ENCODE measurements around the gene FAM83D. TPM values are rescaled to one million over a fixed set of nuclear protein-coding genes. Genes with fewer than 3 reads are reported as not detected.

FAM83D gene
- total RNA-seq, 3 donors from 2014 or later (not counting 1 experiment from before 2014, with no cell fraction given), result 1.1 to 2.7 (median 2.1) TPM

GRCh38 chr20:38962044-38962927, 36.1 kb downstream of the FAM83D start, which contains the start of gene DHX35:
TSS of gene DHX35 (plus strand) at chr20:38962344. CDS start at chr20:38962368, 24 bp downstream.
- Histone ChIP-seq H3K4me1 (ENCODE audit: control insufficient read depth, insufficient read depth, low read length) (peaks cover 10% of the 10 kb centered on the region), H3K36me3 (ENCODE audit: control insufficient read depth, insufficient read depth, low read length) (no peaks in the 10 kb centered on the region), H3K27ac (ENCODE audit: low read length) (peak within 1 kb of the TSS; percentile 78), H3K27me3 (ENCODE audit: control insufficient read depth, insufficient read depth, low read length) (no peaks in the 10 kb centered on the region), H3K9me3 (ENCODE audit: control insufficient read depth, insufficient read depth, low read length) (no peaks in the 10 kb centered on the region), H3K4me3 (ENCODE audit: low read length) (peak within 1 kb of the TSS; percentile 78)
- DNase-seq, result peak; percentile 99 to 100
- no peaks in the 10 kb centered on the region for H3K36me3 Mint-ChIP-seq
- H3K4me1 Mint-ChIP-seq, result peaks cover 18 to 19% of the 10 kb centered on the region in 2 donors
- peak; percentile 99 to 100 (median 99) for ATAC-seq
- H3K27me3 Mint-ChIP-seq (ENCODE audit: low read depth in 2 of 2), result no peaks in the 10 kb centered on the region
- intact Hi-C loops (cut with micrococcal nuclease), result loop anchor here (1.0 kb wide), 3 partner anchors 36 to 316 kb away; partner anchors contain the start of genes ACTR5 and FAM83D
- WGBS (ENCODE audit: insufficient coverage), result under 1% methylated on average over 70 of the region's 70 CpGs
- H3K9me3 Mint-ChIP-seq, result no peaks in the 10 kb centered on the region
- no peak for TF ChIP-seq CTCF (IDR thresholded peaks at IDR 0.05)
- H3K4me3 Mint-ChIP-seq, result peak within 1 kb of the TSS; percentile 96
- peak within 1 kb of the TSS; percentile 94 to 97 for H3K27ac Mint-ChIP-seq

GRCh38 chr20:38962928-38963401, 36.7 kb downstream of the FAM83D start:
- Mint-ChIP-seq H3K9me3 (no peaks in the 10 kb centered on the region), H3K4me3 (peak overlapping the region; percentile 96), H3K36me3 (no peaks in the 10 kb centered on the region), H3K27ac (peak overlapping the region; percentile 94 to 97), H3K4me1 (peaks cover 18 to 19% of the 10 kb centered on the region in 2 donors), H3K27me3 (ENCODE audit: low read depth in 2 of 2) (no peaks in the 10 kb centered on the region)
- H3K27me3 ChIP-seq (ENCODE audit: control insufficient read depth, insufficient read depth, low read length), result no peaks in the 10 kb centered on the region
- ATAC-seq, result no peak
- DNase-seq, result no peak
- intact Hi-C loops (cut with micrococcal nuclease), result loop anchor here (1.0 kb wide), 3 partner anchors 37 to 317 kb away; partner anchors contain the start of genes ACTR5 and FAM83D
- no peaks in the 10 kb centered on the region for H3K9me3 ChIP-seq (ENCODE audit: control insufficient read depth, insufficient read depth, low read length)
- H3K27ac ChIP-seq (ENCODE audit: low read length), result peak overlapping the region; percentile 78
- no peaks in the 10 kb centered on the region for H3K36me3 ChIP-seq (ENCODE audit: control insufficient read depth, insufficient read depth, low read length)
- WGBS (ENCODE audit: insufficient coverage), result 4% methylated on average over 5 of the region's 5 CpGs
- TF ChIP-seq CTCF (IDR thresholded peaks at IDR 0.05), result no peak
- peak overlapping the region; percentile 78 for H3K4me3 ChIP-seq (ENCODE audit: low read length)
- H3K4me1 ChIP-seq (ENCODE audit: control insufficient read depth, insufficient read depth, low read length), result peaks cover 10% of the 10 kb centered on the region

- no peak for DNase-seq
- Histone ChIP-seq H3K36me3 (ENCODE audit: control insufficient read depth, insufficient read depth, low read length) (no peaks in the 10 kb centered on the region), H3K27ac (ENCODE audit: low read length) (no peak overlapping the region), H3K4me1 (ENCODE audit: control insufficient read depth, insufficient read depth, low read length) (peaks cover 10% of the 10 kb centered on the region), H3K27me3 (ENCODE audit: control insufficient read depth, insufficient read depth, low read length) (no peaks in the 10 kb centered on the region), H3K4me3 (ENCODE audit: low read length) (no peak overlapping the region), H3K9me3 (ENCODE audit: control insufficient read depth, insufficient read depth, low read length) (no peaks in the 10 kb centered on the region)
- Mint-ChIP-seq H3K36me3 (no peaks in the 10 kb centered on the region), H3K27me3 (ENCODE audit: low read depth in 2 of 2) (no peaks in the 10 kb centered on the region), H3K4me1 (peaks cover 18 to 19% of the 10 kb centered on the region in 2 donors), H3K27ac (no peak overlapping the region), H3K4me3 (peak overlapping the region; percentile 96), H3K9me3 (no peaks in the 10 kb centered on the region)
- TF ChIP-seq CTCF (IDR thresholded peaks at IDR 0.05), result no peak
- ATAC-seq, result no peak
- intact Hi-C loops (cut with micrococcal nuclease), result no loop called here
These were observed 37.5 kb downstream of the FAM83D start for GRCh38 chr20:38963745-38964144.
